Adrenal gland (tissue), 12 donors: ENCODE results near the gene MYLK3. TPM values are rescaled to one million over a fixed set of nuclear protein-coding genes. Genes with fewer than 3 reads are reported as not detected.

Experiments used
- DNase-seq, 7 donors: peaks; one replicate each; pipeline ENCODE4 v3.0.0-alpha.2; 2019 to 2020
- H3K27ac ChIP-seq, 5 donors: fragments of 200-600 bp; sonication (generic) in 4 of 5; 1 replicate in 3 of 5; 2 replicates in 2 of 5; pipeline versions ENCODE4 v1.5.1 to v1.8.0; 2016 to 2020; ENCODE audit warnings: mild to moderate bottlenecking in 1 of 5
- H3K27me3 ChIP-seq: fragments of 200-600 bp; 2 replicates; pipeline ENCODE4 v1.8.0; 2021
- H3K36me3 ChIP-seq, 2 donors: fragments of 200-600 bp; replicated peaks in 1 of 2; 1 replicate in 1 of 2; 2 replicates in 1 of 2; pipeline versions ENCODE4 v1.5.1 to v1.8.0; 2018 to 2022
- H3K4me1 ChIP-seq, 2 donors: fragments of 200-600 bp; replicated peaks in 1 of 2; 1 replicate in 1 of 2; 2 replicates in 1 of 2; pipeline versions ENCODE4 v1.5.1 to v1.8.0; 2018 to 2021
- H3K4me3 ChIP-seq, 4 donors: fragments of 200-600 bp; sonication (generic) in 3 of 4; one replicate each; pipeline ENCODE4 v1.5.1; 2016 to 2018
- H3K9me3 ChIP-seq, 3 donors: fragments of 200-600 bp; sonication (generic) in 1 of 3; replicated peaks in 1 of 3; 1 replicate in 2 of 3; 2 replicates in 1 of 3; pipeline versions ENCODE4 v1.5.1 to v1.8.0; 2016 to 2021
- POLR2A ChIP-seq, 2 donors: fragments of 450-650 bp; IDR thresholded peaks; one replicate each; pipeline ENCODE4 v1.6.1; 2017; ENCODE audit warnings: antibody characterized with exemption in 2 of 2, mild to moderate bottlenecking in 2 of 2, moderate library complexity in 1 of 2
- WGBS, 4 donors: extraction: QIAGEN DNeasy Blood & Tissue Kit in 2 of 4; methylation state at CpG; one replicate each; pipeline versions ENCODE4 v1.1.5 to v1.1.7; 2013 to 2017; 5-methylcytosine and 5-hydroxymethylcytosine counted together
- intact Hi-C, 2 donors: fragments of 100-400 bp; cut with DNase I; formaldehyde crosslinking; loops; one replicate each; pipeline versions ENCODE4 v1.14.1 to v1.15.0; 2022 to 2023
- polyA plus RNA-seq, 3 donors: library from polyadenylated mRNA; stranded (reverse); fragments of 200-250 nt in 2 of 3; fragments of 350-450 nt in 1 of 3; fragmentation: Illumina TruSeq in 1 of 3; extraction: RNeasy Lipid Tissue Mini Kit (QIAGEN cat#74804) in 1 of 3; gene quantifications; one replicate each; pipeline ENCODE4 v1.2.3, GENCODE V29; 2013 to 2014
- total RNA-seq, 9 donors: library from RNA; depleted of rRNA in 4 of 9; stranded (reverse); fragments of >200 nt in 4 of 9; fragments of 120-200 nt in 1 of 9; fragmentation: NEBNext Ultra II Directional in 1 of 9; extraction: Animal tissue kit (Norgen Biotek cat#: 25700) in 1 of 9; gene quantifications; one replicate each; pipeline versions ENCODE4 v1.1.0 to v1.2.4, GENCODE V29; 2013 to 2023
- TF ChIP-seq, protein P1 (sequence below), 6 experiments: fragments of 450-650 bp in 4 of 6; fragments of 200-600 bp in 2 of 6; sonication (generic) in 1 of 6; IDR thresholded peaks; 1 replicate in 5 of 6; 2 replicates in 1 of 6; pipeline versions ENCODE4 v1.5.1 to v1.8.0; 2016 to 2021; ENCODE audit warnings: antibody characterized with exemption in 6 of 6, mild to moderate bottlenecking in 2 of 6, moderate library complexity in 1 of 6
- donor health status: healthy with polysubstance abuse.
- donor health status: Bipolar disorder and iron deficiency.
- donor health status: DM: yes; HTN: yes; CAD: no.
- donor health status: DM: no; HTN: no; CAD: no.
- donor health status: DM: no; HTN: no; CAD: no.
- donor health status: DM: yes; HTN: yes; CAD: no.

MYLK3 gene
- total and polyA plus RNA-seq, 12 donors = 0.10 to 3.9 (median 0.68) TPM

DNA sequence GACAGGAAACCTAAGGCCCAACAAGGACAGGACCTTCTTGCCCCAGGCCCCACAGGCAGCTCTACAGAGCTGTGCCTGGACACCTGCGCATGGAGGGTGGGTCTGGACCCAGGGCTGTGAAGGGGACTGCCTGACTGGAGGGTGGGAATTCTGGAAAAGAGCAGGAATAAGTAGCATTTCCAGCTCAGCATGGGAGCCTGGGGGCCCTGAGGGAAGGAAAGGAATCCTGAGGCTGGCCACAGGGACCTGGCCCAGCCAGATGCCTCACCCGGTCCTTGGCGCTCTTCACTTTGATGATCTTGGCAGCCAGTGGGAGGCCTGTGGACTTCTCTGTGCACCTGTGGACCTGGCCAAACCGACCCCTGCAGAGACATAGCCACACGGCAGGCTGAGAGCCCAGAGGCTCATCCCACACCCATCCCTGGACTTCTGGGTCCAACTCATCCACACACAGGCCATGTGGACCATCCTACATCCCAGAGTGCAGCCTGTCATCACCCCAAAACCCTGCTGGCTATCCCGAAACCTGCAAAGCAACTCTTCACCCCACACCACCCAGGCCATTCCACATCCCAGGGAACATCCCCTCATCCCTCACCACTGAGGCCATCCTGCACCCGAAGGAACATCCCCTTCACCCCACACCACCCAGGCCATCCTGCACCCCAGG is 18.7 kb downstream of the MYLK3 start:
- Histone ChIP-seq H3K36me3 (no peaks in the 10 kb centered on the region), H3K4me3 (no peak overlapping the region), H3K27ac (no peak overlapping the region), H3K4me1 (no peaks in the 10 kb centered on the region), H3K27me3 (no peaks in the 10 kb centered on the region), H3K9me3 (peaks cover 0 to 7% (median 0%) of the 10 kb centered on the region in 3 donors)
- peak in 1 of 7 donors; percentile 27 for DNase-seq
- intact Hi-C loops = no loop called here
- TF ChIP-seq, protein P1, sequence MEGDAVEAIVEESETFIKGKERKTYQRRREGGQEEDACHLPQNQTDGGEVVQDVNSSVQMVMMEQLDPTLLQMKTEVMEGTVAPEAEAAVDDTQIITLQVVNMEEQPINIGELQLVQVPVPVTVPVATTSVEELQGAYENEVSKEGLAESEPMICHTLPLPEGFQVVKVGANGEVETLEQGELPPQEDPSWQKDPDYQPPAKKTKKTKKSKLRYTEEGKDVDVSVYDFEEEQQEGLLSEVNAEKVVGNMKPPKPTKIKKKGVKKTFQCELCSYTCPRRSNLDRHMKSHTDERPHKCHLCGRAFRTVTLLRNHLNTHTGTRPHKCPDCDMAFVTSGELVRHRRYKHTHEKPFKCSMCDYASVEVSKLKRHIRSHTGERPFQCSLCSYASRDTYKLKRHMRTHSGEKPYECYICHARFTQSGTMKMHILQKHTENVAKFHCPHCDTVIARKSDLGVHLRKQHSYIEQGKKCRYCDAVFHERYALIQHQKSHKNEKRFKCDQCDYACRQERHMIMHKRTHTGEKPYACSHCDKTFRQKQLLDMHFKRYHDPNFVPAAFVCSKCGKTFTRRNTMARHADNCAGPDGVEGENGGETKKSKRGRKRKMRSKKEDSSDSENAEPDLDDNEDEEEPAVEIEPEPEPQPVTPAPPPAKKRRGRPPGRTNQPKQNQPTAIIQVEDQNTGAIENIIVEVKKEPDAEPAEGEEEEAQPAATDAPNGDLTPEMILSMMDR (IDR thresholded peaks at IDR 0.05) = no peak
- no peak for TF ChIP-seq POLR2A (IDR thresholded peaks at IDR 0.05)
- WGBS, 4 donors = 86 to 96% (median 94%) methylated on average over 6 to 7 of the region's 7 CpGs

- Histone ChIP-seq H3K27me3 (no peaks in the 10 kb centered on the region), H3K27ac (no peak overlapping the region), H3K4me1 (no peaks in the 10 kb centered on the region), H3K4me3 (no peak overlapping the region), H3K9me3 (peaks cover 0 to 7% (median 0%) of the 10 kb centered on the region in 3 donors), H3K36me3 (no peaks in the 10 kb centered on the region)
- WGBS, 4 donors = 84 to 90% (median 88%) methylated on average over 14 of the region's 14 CpGs
- TF ChIP-seq, protein P1 (IDR thresholded peaks at IDR 0.05) = no peak
- no peak for TF ChIP-seq POLR2A (IDR thresholded peaks at IDR 0.05)
- peak in 1 of 7 donors; percentile 18 for DNase-seq
- intact Hi-C loops = no loop called here
Observed at GRCh38 chr16:46728806-46729205, 19.3 kb downstream of the MYLK3 start.

- no peak overlapping the region for H3K4me3 ChIP-seq
- peak in 1 of 7 donors; percentile 20 for DNase-seq
- no peaks in the 10 kb centered on the region for H3K36me3 ChIP-seq
- H3K27me3 ChIP-seq = no peaks in the 10 kb centered on the region
- no peak overlapping the region for H3K27ac ChIP-seq
- peaks cover 0 to 7% (median 0%) of the 10 kb centered on the region in 3 donors for H3K9me3 ChIP-seq
- WGBS, 4 donors = 93 to 96% (median 94%) methylated on average over 9 of the region's 9 CpGs
- intact Hi-C loops = no loop called here
- no peaks in the 10 kb centered on the region for H3K4me1 ChIP-seq
- TF ChIP-seq, protein P1 (IDR thresholded peaks at IDR 0.05) = no peak
- no peak for TF ChIP-seq POLR2A (IDR thresholded peaks at IDR 0.05)
Observed at GRCh38 chr16:46727630-46728029, 20.5 kb downstream of the MYLK3 start.

- TF ChIP-seq, protein P1 (IDR thresholded peaks at IDR 0.05) = no peak
- peak in 1 of 7 donors; percentile 17 for DNase-seq
- Histone ChIP-seq H3K4me1 (no peaks in the 10 kb centered on the region), H3K27ac (no peak overlapping the region), H3K27me3 (no peaks in the 10 kb centered on the region), H3K36me3 (no peaks in the 10 kb centered on the region), H3K9me3 (peaks cover 0 to 7% (median 0%) of the 10 kb centered on the region in 3 donors), H3K4me3 (no peak overlapping the region)
- intact Hi-C loops = no loop called here
- 93 to 97% (median 95%) methylated on average over 2 to 7 of the region's 7 CpGs for WGBS, 4 donors
Observed at GRCh38 chr16:46727184-46727583, 21.0 kb downstream of the MYLK3 start.
